K562 (cell line): ENCODE results near the gene MBNL1. TPM values are rescaled to one million over a fixed set of nuclear protein-coding genes. Genes with fewer than 3 reads are reported as not detected.

Experiments used
- CHD1 ChIP-seq: fragments of 200-600 bp; sonication (generic); IDR thresholded peaks from one replicate; pipeline ENCODE4 v1.6.1; 2012; ENCODE audit warnings: mild to moderate bottlenecking, moderate library complexity, low read length, inconsistent platforms
- FOXA3 ChIP-seq, 2 experiments: fragments of 450-650 bp in 1 of 2; sonication (generic) in 1 of 2; formaldehyde crosslinking; IDR thresholded peaks in 1 of 2; conservative IDR thresholded peaks in 1 of 2; 2 replicates each; pipeline versions ENCODE4 v1.4.0 to v1.8.0; 2020 to 2022; ENCODE audit warnings: mild to moderate bottlenecking in 2 of 2, missing genetic modification reagents in 1 of 2
- GABPB1 ChIP-seq: sonication (generic); formaldehyde crosslinking; IDR thresholded peaks from 2 replicates; pipeline ENCODE4 v1.8.0; 2022; ENCODE audit warnings: mild to moderate bottlenecking, missing genetic modification reagents
- NEUROD1 ChIP-seq: fragments of 150-350 bp; IDR thresholded peaks from 2 replicates; pipeline ENCODE4 v1.6.1; 2014; ENCODE audit warnings: borderline replicate concordance, low read length, low read depth; ENCODE audit not compliant: partially characterized antibody
- NFE2 ChIP-seq: IDR thresholded peaks from 2 replicates; pipeline ENCODE4 v1.6.1; 2014; ENCODE audit warnings: antibody characterized with exemption, low read depth
- PPARD ChIP-seq: fragments of 250-450 bp; sonication (Bioruptor Pico); IDR thresholded peaks from 2 replicates; pipeline ENCODE4 v1.8.0; 2022; ENCODE audit warnings: inconsistent platforms, mild to moderate bottlenecking, moderate library complexity
- ZSCAN32 ChIP-seq: fragments of 450-650 bp; formaldehyde crosslinking; IDR thresholded peaks from 2 replicates; pipeline ENCODE4 v1.4.0; 2020; ENCODE audit warnings: mild to moderate bottlenecking, moderate library complexity
- polyA plus RNA-seq, 8 experiments: library from polyadenylated mRNA; depleted of rRNA in 4 of 8; stranded (reverse) in 5 of 8; unstranded in 3 of 8; fragments of >200 nt; fragmentation: Nextera tagmentation in 2 of 8; fragmentation: Illumina TruSeq in 1 of 8; extraction: Ambion mirVana in 2 of 8; extraction: Trizol in 1 of 8; gene quantifications; 2 replicates each; pipeline versions ENCODE4 v1.2.1 to v1.2.3, GENCODE V29; 2011 to 2014; ENCODE audit warnings: inconsistent platforms in 1 of 8, missing spikeins in 1 of 8
- total RNA-seq, 7 experiments: library from RNA; depleted of rRNA in 6 of 7; stranded (reverse); fragments of >200 nt in 6 of 7; fragmentation: Illumina TruSeq in 2 of 7; extraction: Trizol in 2 of 7; gene quantifications; 2 replicates each; pipeline versions ENCODE4 v1.2.1 to v1.2.3, GENCODE V29; 2011 to 2021; ENCODE audit warnings: low replicate concordance in 1 of 7
- TF ChIP-seq, protein P1 (sequence below): fragments of 450-650 bp; IDR thresholded peaks from 2 replicates; pipeline ENCODE4 v1.6.1; 2017; ENCODE audit warnings: antibody characterized with exemption, mild to moderate bottlenecking
- TF ChIP-seq, protein P2 (sequence below): fragments of 250-450 bp; sonication (Bioruptor Pico); IDR thresholded peaks from 2 replicates; pipeline ENCODE4 v1.6.1; 2021; ENCODE audit warnings: mild to moderate bottlenecking

The MBNL1 gene
- total and polyA plus RNA-seq, 9 of the 15 experiments (the other 6 are each of a cell fraction or from before 2014, with no cell fraction given): 70.3 to 243 (median 220) TPM

- TF ChIP-seq ZSCAN32 (CRISPR knock-in tag): no peak
- TF ChIP-seq, protein P1, sequence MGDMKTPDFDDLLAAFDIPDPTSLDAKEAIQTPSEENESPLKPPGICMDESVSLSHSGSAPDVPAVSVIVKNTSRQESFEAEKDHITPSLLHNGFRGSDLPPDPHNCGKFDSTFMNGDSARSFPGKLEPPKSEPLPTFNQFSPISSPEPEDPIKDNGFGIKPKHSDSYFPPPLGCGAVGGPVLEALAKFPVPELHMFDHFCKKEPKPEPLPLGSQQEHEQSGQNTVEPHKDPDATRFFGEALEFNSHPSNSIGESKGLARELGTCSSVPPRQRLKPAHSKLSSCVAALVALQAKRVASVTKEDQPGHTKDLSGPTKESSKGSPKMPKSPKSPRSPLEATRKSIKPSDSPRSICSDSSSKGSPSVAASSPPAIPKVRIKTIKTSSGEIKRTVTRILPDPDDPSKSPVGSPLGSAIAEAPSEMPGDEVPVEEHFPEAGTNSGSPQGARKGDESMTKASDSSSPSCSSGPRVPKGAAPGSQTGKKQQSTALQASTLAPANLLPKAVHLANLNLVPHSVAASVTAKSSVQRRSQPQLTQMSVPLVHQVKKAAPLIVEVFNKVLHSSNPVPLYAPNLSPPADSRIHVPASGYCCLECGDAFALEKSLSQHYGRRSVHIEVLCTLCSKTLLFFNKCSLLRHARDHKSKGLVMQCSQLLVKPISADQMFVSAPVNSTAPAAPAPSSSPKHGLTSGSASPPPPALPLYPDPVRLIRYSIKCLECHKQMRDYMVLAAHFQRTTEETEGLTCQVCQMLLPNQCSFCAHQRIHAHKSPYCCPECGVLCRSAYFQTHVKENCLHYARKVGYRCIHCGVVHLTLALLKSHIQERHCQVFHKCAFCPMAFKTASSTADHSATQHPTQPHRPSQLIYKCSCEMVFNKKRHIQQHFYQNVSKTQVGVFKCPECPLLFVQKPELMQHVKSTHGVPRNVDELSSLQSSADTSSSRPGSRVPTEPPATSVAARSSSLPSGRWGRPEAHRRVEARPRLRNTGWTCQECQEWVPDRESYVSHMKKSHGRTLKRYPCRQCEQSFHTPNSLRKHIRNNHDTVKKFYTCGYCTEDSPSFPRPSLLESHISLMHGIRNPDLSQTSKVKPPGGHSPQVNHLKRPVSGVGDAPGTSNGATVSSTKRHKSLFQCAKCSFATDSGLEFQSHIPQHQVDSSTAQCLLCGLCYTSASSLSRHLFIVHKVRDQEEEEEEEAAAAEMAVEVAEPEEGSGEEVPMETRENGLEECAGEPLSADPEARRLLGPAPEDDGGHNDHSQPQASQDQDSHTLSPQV: 0 out of 2 replicates have a peak, but pooled peaks have one; percentile 10
- no peak for TF ChIP-seq PPARD (CRISPR knock-in tag)
- TF ChIP-seq GABPB1 (CRISPR knock-in tag): no peak
- TF ChIP-seq NEUROD1: no peak
- TF ChIP-seq, protein P2, sequence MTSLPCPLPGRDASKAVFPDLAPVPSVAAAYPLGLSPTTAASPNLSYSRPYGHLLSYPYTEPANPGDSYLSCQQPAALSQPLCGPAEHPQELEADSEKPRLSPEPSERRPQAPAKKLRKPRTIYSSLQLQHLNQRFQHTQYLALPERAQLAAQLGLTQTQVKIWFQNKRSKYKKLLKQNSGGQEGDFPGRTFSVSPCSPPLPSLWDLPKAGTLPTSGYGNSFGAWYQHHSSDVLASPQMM (CRISPR knock-in tag): no peak
- TF ChIP-seq FOXA3 (CRISPR knock-in tag; conservative IDR thresholded peaks at IDR 0.05 in 1 of 2, IDR thresholded peaks at IDR 0.05 in 1 of 2): peak in 1 of 2 experiments; percentile 46; a peak in 1 of 4 replicates
- TF ChIP-seq CHD1: peak; percentile 50
- peak; percentile 42; the same call in 1 of the 2 replicates for TF ChIP-seq NFE2
Measured at GRCh38 chr3:152270937-152271336, 2.2 kb downstream of the MBNL1 start (continued).
